Epithelial cell of esophagus (primary cell): ENCODE data around the gene ARMC9.

Experiments
- DNase-seq: peaks from one replicate; pipeline ENCODE4 v3.0.0; 2010; ENCODE audit warnings: low read depth
- H3K4me3 ChIP-seq: 2 replicates; pipeline ENCODE4 v1.5.1; 2011; ENCODE audit warnings: mild to moderate bottlenecking, low read length, control low read depth
- CTCF ChIP-seq: IDR thresholded peaks from 2 replicates; pipeline ENCODE4 v1.5.1; 2011; ENCODE audit warnings: low read depth, mild to moderate bottlenecking, low read length, control low read depth, inconsistent platforms; ENCODE audit not compliant: insufficient read depth; ENCODE audit errors: missing control alignments

ARMC9 gene

GRCh38 chr2:231228974-231229529 is 30.6 kb downstream of the ARMC9 start:
- H3K4me3 ChIP-seq = no peak overlapping the region
- DNase-seq = no peak
- no peak for TF ChIP-seq CTCF

DNA sequence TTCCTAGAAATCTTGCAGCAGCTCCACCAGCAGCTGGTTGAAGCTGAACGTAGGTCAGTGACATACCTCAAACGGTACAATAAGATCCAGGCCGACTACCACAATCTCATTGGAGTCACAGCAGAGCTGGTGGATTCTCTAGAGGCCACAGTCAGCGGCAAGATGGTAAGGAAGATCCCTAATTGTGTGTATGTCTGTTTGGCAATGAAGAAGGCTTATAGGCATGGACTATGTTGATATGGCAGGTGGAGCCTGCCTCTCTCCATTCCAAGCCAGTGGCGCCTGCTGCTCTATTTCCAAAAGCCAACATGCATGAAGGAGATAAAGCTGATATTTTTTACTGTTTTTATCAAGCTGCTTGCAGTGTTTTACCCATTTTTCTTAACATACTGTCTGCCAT is 36.8 kb downstream of the ARMC9 start:
- H3K4me3 ChIP-seq = no peak overlapping the region
- TF ChIP-seq CTCF = no peak
- no peak for DNase-seq

- no peak for TF ChIP-seq CTCF
- no peak for DNase-seq
- no peak overlapping the region for H3K4me3 ChIP-seq
Measured at GRCh38 chr2:231238689-231239088, 40.3 kb downstream of the ARMC9 start.

DNA sequence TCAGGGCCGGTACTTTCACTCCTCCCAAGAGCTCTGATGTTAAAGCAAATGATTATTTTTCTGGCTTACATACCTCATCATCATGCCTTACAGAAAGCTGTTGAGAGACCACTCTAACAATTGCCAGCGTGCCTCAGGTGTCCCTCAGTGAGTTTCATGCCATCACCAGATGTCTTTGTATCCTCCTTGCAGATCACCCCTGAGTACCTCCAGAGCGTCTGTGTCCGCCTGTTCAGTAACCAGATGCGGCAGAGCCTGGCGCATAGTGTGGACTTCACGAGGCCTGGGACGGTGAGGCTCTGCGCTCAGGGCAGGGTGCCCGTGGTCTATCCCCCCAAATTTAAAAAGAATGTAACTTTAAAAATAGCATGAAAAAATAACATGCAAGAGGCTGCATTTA is 41.3 kb downstream of the ARMC9 start:
- TF ChIP-seq CTCF = no peak
- no peak for DNase-seq
- no peak overlapping the region for H3K4me3 ChIP-seq

DNA sequence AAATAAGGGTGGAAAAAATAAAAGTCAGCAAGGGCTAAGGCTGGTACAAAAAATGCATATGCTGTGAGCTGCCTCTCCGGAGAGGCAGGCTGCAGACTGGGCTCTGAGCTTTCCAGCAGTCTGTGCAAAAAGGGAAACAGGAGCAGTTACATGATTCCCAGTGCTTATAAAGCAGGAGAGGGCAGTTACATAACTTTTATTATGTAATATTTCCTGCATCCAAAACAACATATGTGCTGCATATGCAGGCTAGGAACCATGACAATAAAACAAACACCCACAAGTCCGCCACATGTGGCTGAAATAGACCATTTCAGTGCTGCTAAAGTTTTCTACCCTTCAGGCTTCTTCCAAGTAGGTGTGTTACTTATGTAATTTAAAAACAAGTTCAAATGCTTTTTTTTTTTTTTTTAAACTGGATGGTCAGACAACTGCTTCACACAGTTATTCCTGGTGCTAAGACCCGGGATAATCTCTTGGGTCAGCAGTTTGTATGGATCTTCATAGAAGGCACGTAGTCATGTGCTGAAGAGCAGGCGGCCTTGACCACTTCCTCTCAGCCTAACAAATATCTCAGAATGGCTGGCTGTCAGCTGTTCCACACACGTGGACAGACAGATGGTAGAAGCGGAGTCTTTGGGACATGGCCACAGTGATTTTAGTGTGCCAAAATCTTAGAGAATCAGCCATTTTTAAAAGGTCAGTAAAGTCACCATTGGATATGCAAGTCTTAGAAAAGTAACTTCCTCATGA is 43.5 kb downstream of the ARMC9 start:
- TF ChIP-seq CTCF = no peak
- no peak overlapping the region for H3K4me3 ChIP-seq
- no peak for DNase-seq

DNA sequence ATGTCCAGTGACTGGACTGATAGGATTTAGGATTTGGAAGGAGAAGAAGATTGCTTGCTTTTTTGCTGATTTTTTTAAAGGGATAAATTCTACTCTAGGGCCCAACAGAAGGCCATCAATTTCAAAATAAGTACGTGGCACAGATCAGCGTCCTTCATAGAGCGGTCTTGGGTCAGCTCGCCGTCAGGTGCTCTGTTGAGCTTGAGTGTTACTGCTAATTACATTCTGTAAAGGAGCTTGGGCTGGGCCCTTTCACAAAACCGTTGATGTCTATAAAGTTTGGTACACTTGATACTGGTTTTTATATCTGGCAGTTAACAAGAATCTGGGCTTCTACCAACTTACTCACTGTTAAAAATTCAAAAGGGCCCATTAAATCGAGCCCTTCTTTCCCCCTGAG is 45.4 kb downstream of the ARMC9 start:
- no peak for TF ChIP-seq CTCF
- no peak overlapping the region for H3K4me3 ChIP-seq
- no peak for DNase-seq
